SW480 (cell line): ENCODE measurements around the gene MPP1.

Source experiments
- DNase-seq: peaks from one replicate; pipeline ENCODE4 v3.0.0-alpha.2; 2016; ENCODE audit warnings: low spot score

MPP1 gene

DNA sequence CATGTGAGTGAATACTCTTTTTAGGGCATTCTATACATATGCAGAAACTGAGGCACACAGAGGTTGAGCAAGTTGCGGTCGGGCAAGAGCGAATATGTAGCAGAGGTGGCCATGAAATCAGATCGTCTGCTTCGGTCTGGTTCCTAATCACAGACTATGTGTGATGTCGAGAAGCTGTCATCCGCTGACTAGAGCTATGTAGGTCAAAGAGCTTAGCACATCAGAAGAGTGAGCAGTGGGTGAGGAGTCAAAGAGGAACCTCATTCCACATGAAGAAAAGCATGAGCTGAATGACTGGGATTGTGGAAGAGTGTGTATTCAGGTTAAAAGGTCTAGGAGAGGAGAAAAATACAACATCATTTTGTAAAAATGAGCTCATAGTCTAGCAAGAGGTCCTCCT is 73.4 kb downstream of the MPP1 start:
- DNase-seq: no peak

DNA sequence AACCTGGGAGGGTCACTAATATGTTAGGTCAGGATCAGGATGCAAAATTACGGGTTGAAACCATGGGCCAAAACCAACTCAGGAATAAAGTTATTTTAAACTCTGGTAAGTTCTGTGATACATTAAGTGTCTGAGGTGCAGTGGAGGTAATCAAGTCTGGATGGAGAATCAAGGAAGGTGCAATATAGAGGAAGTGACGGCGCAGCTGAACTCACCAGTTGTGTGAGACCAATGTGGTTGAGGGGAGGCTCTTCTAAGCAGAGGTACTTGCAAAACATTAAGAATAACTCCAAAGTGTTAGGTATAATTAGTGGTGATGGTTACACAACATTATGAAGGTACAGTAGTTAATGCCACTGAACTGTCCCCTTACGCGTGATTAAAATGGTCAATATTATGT is 74.1 kb downstream of the MPP1 start:
- no peak for DNase-seq

DNA sequence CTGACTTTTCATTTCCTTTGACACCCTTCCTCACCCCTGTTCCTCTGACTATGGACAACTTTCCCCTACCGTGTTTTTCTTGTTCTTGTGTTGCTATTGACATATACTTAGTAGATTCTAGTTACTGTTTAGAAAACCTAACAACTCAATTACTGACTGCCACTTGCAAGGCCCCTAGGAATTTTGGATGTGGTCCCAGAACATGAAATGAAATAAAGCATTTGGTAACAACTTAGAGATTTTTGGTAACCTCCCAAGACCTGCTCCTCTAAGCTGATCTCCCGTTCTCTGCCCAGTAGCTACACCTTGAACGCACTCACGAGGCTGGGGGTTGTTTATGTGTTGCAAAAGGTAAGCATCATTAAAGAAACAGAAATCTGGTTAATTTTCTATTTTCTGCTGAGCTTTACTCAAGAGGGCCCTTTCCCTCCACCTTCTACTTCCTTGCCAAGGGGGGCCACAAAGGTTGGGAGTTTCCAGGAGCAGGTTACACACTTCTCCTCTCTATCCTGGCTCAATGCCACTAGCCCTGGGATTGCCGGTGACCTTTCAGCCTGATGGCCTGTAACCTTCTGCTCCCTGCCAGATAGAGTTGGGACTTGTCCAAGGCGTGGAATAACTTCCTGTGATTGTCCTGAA is 74.9 kb downstream of the MPP1 start:
- no peak for DNase-seq

DNA sequence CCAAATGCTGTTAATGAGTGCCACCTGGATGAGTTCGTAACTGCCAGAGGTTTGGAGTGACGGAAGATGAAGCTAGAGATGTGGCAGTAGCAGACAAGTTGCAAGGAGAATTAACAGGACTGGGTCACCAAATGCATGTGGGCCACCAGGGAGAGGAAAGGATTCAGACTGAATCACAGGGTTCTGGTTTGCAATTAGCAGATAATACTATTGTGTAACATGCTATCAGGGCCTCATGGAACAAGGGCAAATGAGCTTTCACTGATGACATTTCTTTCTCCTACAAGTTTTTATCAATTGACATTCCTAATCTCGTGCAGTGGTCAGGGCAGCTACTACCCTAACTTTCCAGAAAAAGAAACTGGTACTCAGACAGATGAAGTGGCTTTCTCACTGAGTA is 75.8 kb downstream of the MPP1 start:
- no peak for DNase-seq
